ENCODE results near the gene NARS2.
"Not testable (repeated sequence)": the region's sequence is repeated elsewhere in the genome, so short reads cannot be mapped to it uniquely, and the experiment has no call there.

NARS2 gene

DNA sequence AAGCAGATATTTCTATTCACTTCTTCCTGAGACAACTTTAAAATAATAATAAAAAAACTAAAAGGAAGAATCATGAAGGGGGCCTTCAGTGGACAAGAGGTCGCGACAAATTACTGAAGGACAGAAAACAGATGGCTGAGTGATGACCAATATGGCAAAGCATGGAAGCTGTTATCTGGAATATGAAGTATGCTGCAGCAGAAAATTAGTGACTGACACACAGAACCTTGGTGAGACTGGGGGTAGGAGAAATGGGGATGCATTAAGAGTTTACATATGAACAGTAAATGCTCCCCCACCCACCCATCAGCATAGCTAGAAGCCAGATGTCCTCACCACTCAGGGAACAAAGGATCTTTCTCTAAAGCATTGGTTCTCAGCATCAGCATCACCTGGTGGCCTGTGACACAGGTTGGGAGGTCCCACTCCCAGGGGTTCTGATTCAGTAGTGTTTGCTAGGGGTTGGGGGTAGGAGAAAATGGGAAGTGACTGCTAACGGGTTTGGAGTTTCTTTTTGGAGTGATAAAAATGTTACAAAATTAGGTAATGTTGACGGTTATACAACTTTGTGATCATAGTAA is 59.7 kb downstream of the NARS2 start:
- Mint-ChIP-seq H3K9me3 (peaks cover 18% of the 10 kb centered on the region), H3K4me3 (no peak overlapping the region), H3K4me1 (no peaks in the 10 kb centered on the region), H3K27ac (no peak overlapping the region), H3K27me3 (ENCODE audit: low read depth, poor library complexity) (no peaks in the 10 kb centered on the region), H3K36me3 (ENCODE audit: low read depth) (peaks cover 82% of the 10 kb centered on the region)
- no peak for DNase-seq
- TF ChIP-seq, protein P1, sequence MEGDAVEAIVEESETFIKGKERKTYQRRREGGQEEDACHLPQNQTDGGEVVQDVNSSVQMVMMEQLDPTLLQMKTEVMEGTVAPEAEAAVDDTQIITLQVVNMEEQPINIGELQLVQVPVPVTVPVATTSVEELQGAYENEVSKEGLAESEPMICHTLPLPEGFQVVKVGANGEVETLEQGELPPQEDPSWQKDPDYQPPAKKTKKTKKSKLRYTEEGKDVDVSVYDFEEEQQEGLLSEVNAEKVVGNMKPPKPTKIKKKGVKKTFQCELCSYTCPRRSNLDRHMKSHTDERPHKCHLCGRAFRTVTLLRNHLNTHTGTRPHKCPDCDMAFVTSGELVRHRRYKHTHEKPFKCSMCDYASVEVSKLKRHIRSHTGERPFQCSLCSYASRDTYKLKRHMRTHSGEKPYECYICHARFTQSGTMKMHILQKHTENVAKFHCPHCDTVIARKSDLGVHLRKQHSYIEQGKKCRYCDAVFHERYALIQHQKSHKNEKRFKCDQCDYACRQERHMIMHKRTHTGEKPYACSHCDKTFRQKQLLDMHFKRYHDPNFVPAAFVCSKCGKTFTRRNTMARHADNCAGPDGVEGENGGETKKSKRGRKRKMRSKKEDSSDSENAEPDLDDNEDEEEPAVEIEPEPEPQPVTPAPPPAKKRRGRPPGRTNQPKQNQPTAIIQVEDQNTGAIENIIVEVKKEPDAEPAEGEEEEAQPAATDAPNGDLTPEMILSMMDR (IDR thresholded peaks at IDR 0.05), result no peak

DNA sequence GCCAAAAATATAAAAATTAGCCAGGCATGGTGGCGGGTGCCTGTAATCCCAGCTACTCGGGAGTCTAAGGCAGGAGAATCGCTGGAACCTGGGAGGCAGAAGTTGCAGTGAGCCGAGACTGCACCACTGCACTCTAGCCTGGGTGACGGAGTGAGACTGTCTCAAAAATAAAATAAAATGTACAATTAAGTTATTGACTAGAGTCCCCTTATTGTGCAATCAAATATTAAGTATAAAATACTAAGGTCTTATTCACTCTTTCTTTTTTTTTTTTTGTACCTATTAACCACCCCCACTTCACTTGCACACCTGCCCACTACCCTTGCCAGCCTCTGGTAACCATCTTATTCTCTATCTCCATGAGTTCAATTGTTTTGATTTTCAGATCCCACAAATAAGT is 61.6 kb downstream of the NARS2 start:
- H3K4me3 Mint-ChIP-seq, result not testable (repeated sequence)

GRCh38 chr11:78510597-78510996 is 64.1 kb downstream of the NARS2 start:
- Mint-ChIP-seq H3K27ac (no peak overlapping the region), H3K36me3 (ENCODE audit: low read depth) (peaks cover 71% of the 10 kb centered on the region), H3K4me1 (no peaks in the 10 kb centered on the region), H3K9me3 (peaks cover 33% of the 10 kb centered on the region), H3K27me3 (ENCODE audit: low read depth, poor library complexity) (no peaks in the 10 kb centered on the region), H3K4me3 (no peak overlapping the region)
- DNase-seq, result no peak
- TF ChIP-seq, protein P1 (IDR thresholded peaks at IDR 0.05), result no peak

More for the DNA sequence above, 61.6 kb downstream of the NARS2 start:
- not testable (repeated sequence) for H3K27me3 Mint-ChIP-seq (ENCODE audit: low read depth, poor library complexity); DNase-seq; H3K27ac Mint-ChIP-seq; H3K4me1 Mint-ChIP-seq
- peaks cover 85% of the 10 kb centered on the region for H3K36me3 Mint-ChIP-seq (ENCODE audit: low read depth)
- peaks cover 29% of the 10 kb centered on the region for H3K9me3 Mint-ChIP-seq

DNA sequence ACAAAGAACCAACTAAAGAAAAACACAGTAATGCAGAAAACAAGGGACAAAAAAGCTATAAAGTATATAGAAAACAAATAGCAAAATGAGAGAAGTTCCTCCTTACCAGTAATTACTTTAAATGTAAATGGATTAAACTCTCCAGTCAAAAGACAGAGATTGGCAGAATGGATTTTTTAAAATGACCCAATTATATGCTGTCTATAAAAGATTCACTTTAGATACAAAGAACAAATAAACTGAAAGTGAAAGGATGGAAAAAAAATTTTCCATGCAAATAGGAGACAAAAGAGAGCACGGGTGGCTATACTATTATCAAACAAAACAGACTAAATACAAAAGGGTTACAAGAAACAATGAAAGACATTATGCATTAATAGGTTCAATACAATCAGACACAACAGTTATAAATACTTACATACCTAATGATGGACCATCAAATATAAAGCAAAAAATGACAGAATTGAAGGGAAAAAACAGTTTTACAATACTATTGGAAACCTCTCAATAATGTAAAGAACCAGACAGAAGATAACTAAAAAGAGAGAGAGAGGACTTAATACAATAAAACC is 64.6 kb downstream of the NARS2 start:
- peaks cover 67% of the 10 kb centered on the region for H3K36me3 Mint-ChIP-seq (ENCODE audit: low read depth)
- H3K4me1 Mint-ChIP-seq, result no peaks in the 10 kb centered on the region
- H3K9me3 Mint-ChIP-seq, result peaks cover 33% of the 10 kb centered on the region
- H3K4me3 Mint-ChIP-seq, result no peak overlapping the region
- TF ChIP-seq, protein P1 (IDR thresholded peaks at IDR 0.05), result no peak
- no peaks in the 10 kb centered on the region for H3K27me3 Mint-ChIP-seq (ENCODE audit: low read depth, poor library complexity)
- no peak overlapping the region for H3K27ac Mint-ChIP-seq
- DNase-seq, result no peak

DNA sequence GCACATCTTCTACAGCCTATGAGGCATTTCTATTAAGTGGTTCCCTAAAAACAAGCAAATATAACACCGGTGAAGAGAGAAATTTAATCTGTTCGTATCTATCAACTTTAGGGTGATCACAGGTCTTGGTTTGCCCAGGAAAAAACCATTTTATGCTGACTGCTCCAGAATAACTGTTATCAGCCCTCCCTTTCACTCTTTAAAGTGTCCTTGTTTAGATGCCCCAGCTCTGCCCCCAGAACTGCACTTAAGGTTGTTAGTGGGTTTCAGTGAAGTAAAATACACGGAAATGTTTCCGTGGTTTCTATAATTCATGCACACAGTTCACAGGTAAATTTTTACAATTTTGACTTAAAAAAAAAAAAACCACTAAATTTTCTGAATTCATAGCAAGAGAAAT is 70.0 kb downstream of the NARS2 start:
- H3K4me3 Mint-ChIP-seq, result no peak overlapping the region
- no peak for DNase-seq
- peaks cover 43% of the 10 kb centered on the region for H3K36me3 Mint-ChIP-seq (ENCODE audit: low read depth)
- H3K27ac Mint-ChIP-seq, result peak overlapping the region; percentile 85
- no peaks in the 10 kb centered on the region for H3K27me3 Mint-ChIP-seq (ENCODE audit: low read depth, poor library complexity)
- TF ChIP-seq, protein P1 (IDR thresholded peaks at IDR 0.05), result no peak
- peaks cover 12% of the 10 kb centered on the region for H3K9me3 Mint-ChIP-seq
- no peaks in the 10 kb centered on the region for H3K4me1 Mint-ChIP-seq

DNA sequence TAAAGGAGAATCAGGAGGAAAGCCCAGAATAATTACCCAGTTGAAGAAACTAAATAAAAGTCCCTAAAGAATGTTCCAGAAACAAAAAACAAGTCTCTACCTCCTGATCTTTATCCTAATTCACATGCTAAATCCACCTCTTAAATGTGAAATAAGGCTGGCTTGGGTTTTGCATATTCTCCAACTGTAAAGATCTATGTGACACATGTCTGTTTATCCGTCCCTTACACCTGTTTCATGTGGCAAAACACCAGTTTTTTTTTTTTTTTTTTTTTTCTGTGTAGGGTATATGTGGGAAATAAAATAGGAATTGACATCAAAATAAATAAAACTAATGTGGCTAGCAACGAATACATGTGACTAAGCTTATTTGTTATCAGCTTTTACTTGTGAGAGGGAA is 70.5 kb downstream of the NARS2 start:
- H3K9me3 Mint-ChIP-seq, result peaks cover 8% of the 10 kb centered on the region

More for the DNA sequence above, 70.5 kb downstream of the NARS2 start:
- DNase-seq, result no peak
- no peaks in the 10 kb centered on the region for H3K4me1 Mint-ChIP-seq
- peaks cover 37% of the 10 kb centered on the region for H3K36me3 Mint-ChIP-seq (ENCODE audit: low read depth)
- H3K27me3 Mint-ChIP-seq (ENCODE audit: low read depth, poor library complexity), result no peaks in the 10 kb centered on the region
- H3K4me3 Mint-ChIP-seq, result no peak overlapping the region
- no peak overlapping the region for H3K27ac Mint-ChIP-seq
- TF ChIP-seq, protein P1 (IDR thresholded peaks at IDR 0.05), result no peak

Data from nephron progenitor cell (in vitro differentiated cells).